T-helper 17 cell (primary cell): ENCODE results near the gene PLXND1. TPM values are rescaled to one million over a fixed set of nuclear protein-coding genes. Genes with fewer than 3 reads are reported as not detected.

Source experiments
- ATAC-seq: fragments of 150-1000 bp; cut with Tn5 transposase; 2 replicates; pipeline ENCODE4 v1.10.0; 2021; ENCODE audit warnings: mild to moderate bottlenecking, moderate library complexity
- DNase-seq, 3 donors: peaks; one replicate each; pipeline versions ENCODE4 v3.0.0 to v3.0.0-alpha.2; 2020 to 2021
- H3K9me3 ChIP-seq: one replicate; pipeline ENCODE4 v1.7.0; 2013; ENCODE audit warnings: low read length, mild to moderate bottlenecking; ENCODE audit not compliant: control insufficient read depth, poor library complexity, severe bottlenecking
- H3K27ac Mint-ChIP-seq: one replicate; pipeline ENCODE4 v1.8.0; 2022; ENCODE audit warnings: mild to moderate bottlenecking, moderate library complexity, mixed read lengths
- H3K27me3 Mint-ChIP-seq: one replicate; pipeline ENCODE4 v1.8.0; 2022; ENCODE audit warnings: mixed read lengths
- H3K36me3 Mint-ChIP-seq: one replicate; pipeline ENCODE4 v1.8.0; 2022; ENCODE audit warnings: low read depth, mixed read lengths
- H3K4me1 Mint-ChIP-seq: one replicate; pipeline ENCODE4 v1.8.0; 2022; ENCODE audit warnings: mild to moderate bottlenecking, mixed read lengths
- H3K4me3 Mint-ChIP-seq: one replicate; pipeline ENCODE4 v1.8.0; 2022; ENCODE audit warnings: mild to moderate bottlenecking, moderate library complexity, mixed read lengths
- total RNA-seq, 4 donors: library from RNA in 2 of 4; stranded (reverse) in 2 of 4; gene quantifications; one replicate each; pipeline ENCODE4 v1.2.3 and lab custom pipeline; 2022 to 2026

Gene PLXND1
- total RNA-seq, 2 donors from 2014 or later = 78.8 to 152 TPM

GRCh38 chr3:129591932-129592331 lies 14.5 kb downstream of the PLXND1 start:
- Mint-ChIP-seq H3K27me3 (no peaks in the 10 kb centered on the region), H3K4me3 (no peak overlapping the region)
- no peak for ATAC-seq

GRCh38 chr3:129590215-129590614 lies 16.3 kb downstream of the PLXND1 start:
- H3K9me3 ChIP-seq = no peaks in the 10 kb centered on the region
- no peak overlapping the region for H3K27ac Mint-ChIP-seq

More at GRCh38 chr3:129591932-129592331, 14.5 kb downstream of the PLXND1 start:
- no peak for DNase-seq
- H3K9me3 ChIP-seq = no peaks in the 10 kb centered on the region
- H3K27ac Mint-ChIP-seq = peak overlapping the region; percentile 51
- H3K4me1 Mint-ChIP-seq = peaks cover 31% of the 10 kb centered on the region
- peaks cover 2% of the 10 kb centered on the region for H3K36me3 Mint-ChIP-seq

GRCh38 chr3:129587566-129588210 lies 18.8 kb downstream of the PLXND1 start:
- H3K9me3 ChIP-seq = no peaks in the 10 kb centered on the region
- peaks cover 3% of the 10 kb centered on the region for H3K36me3 Mint-ChIP-seq
- H3K27me3 Mint-ChIP-seq = no peaks in the 10 kb centered on the region
- H3K4me3 Mint-ChIP-seq = no peak overlapping the region
- H3K27ac Mint-ChIP-seq = peak overlapping the region; percentile 77
- DNase-seq (no peak), ATAC-seq (no peak)
- H3K4me1 Mint-ChIP-seq = peaks cover 11% of the 10 kb centered on the region

More at GRCh38 chr3:129590215-129590614, 16.3 kb downstream of the PLXND1 start:
- ATAC-seq (no peak), DNase-seq (no peak)
- Mint-ChIP-seq H3K36me3 (peaks cover 5% of the 10 kb centered on the region), H3K4me1 (peaks cover 24% of the 10 kb centered on the region), H3K27me3 (no peaks in the 10 kb centered on the region), H3K4me3 (no peak overlapping the region)

- no peaks in the 10 kb centered on the region for H3K9me3 ChIP-seq
- no peaks in the 10 kb centered on the region for H3K27me3 Mint-ChIP-seq
- H3K4me1 Mint-ChIP-seq = peaks cover 9% of the 10 kb centered on the region
- peaks cover 3% of the 10 kb centered on the region for H3K36me3 Mint-ChIP-seq
- ATAC-seq (no peak), DNase-seq (no peak)
- peak overlapping the region; percentile 77 for H3K27ac Mint-ChIP-seq
- no peak overlapping the region for H3K4me3 Mint-ChIP-seq
Measured at GRCh38 chr3:129586746-129587430, 19.6 kb downstream of the PLXND1 start.

GRCh38 chr3:129585949-129586657 lies 20.4 kb downstream of the PLXND1 start:
- no peaks in the 10 kb centered on the region for H3K9me3 ChIP-seq
- Mint-ChIP-seq H3K4me3 (no peak overlapping the region), H3K36me3 (peaks cover 3% of the 10 kb centered on the region), H3K27ac (no peak overlapping the region), H3K4me1 (peaks cover 6% of the 10 kb centered on the region), H3K27me3 (no peaks in the 10 kb centered on the region)
- DNase-seq (no peak), ATAC-seq (no peak)

GRCh38 chr3:129584631-129585030 lies 21.8 kb downstream of the PLXND1 start:
- no peak overlapping the region for H3K27ac Mint-ChIP-seq
- peaks cover 3% of the 10 kb centered on the region for H3K36me3 Mint-ChIP-seq
- H3K4me1 Mint-ChIP-seq = peaks cover 6% of the 10 kb centered on the region
- H3K4me3 Mint-ChIP-seq = no peak overlapping the region
- H3K9me3 ChIP-seq = no peaks in the 10 kb centered on the region
- no peaks in the 10 kb centered on the region for H3K27me3 Mint-ChIP-seq
- no peak for DNase-seq
- no peak for ATAC-seq

- Mint-ChIP-seq H3K4me3 (no peak overlapping the region), H3K36me3 (peaks cover 3% of the 10 kb centered on the region), H3K27ac (peak overlapping the region; percentile 29), H3K27me3 (no peaks in the 10 kb centered on the region), H3K4me1 (peaks cover 8% of the 10 kb centered on the region)
- no peaks in the 10 kb centered on the region for H3K9me3 ChIP-seq
- ATAC-seq (no peak), DNase-seq (no peak)
Measured at GRCh38 chr3:129583289-129583688, 23.2 kb downstream of the PLXND1 start.

- peaks cover 12% of the 10 kb centered on the region for H3K4me1 Mint-ChIP-seq
- peaks cover 3% of the 10 kb centered on the region for H3K36me3 Mint-ChIP-seq
- DNase-seq (no peak), ATAC-seq (no peak)
- no peaks in the 10 kb centered on the region for H3K27me3 Mint-ChIP-seq
- H3K4me3 Mint-ChIP-seq = no peak overlapping the region
- H3K27ac Mint-ChIP-seq = peak overlapping the region; percentile 29
- H3K9me3 ChIP-seq = no peaks in the 10 kb centered on the region
Measured at GRCh38 chr3:129582799-129583198, 23.7 kb downstream of the PLXND1 start.

- no peaks in the 10 kb centered on the region for H3K27me3 Mint-ChIP-seq
- peak overlapping the region; percentile 100 for H3K27ac Mint-ChIP-seq
Measured at GRCh38 chr3:129581623-129582022, 24.9 kb downstream of the PLXND1 start.

GRCh38 chr3:129579991-129580390 lies 26.5 kb downstream of the PLXND1 start:
- no peaks in the 10 kb centered on the region for H3K9me3 ChIP-seq

More at GRCh38 chr3:129581623-129582022, 24.9 kb downstream of the PLXND1 start:
- DNase-seq (no peak), ATAC-seq (no peak)
- Mint-ChIP-seq H3K4me3 (no peak overlapping the region), H3K36me3 (peaks cover 3% of the 10 kb centered on the region), H3K4me1 (peaks cover 17% of the 10 kb centered on the region)
- no peaks in the 10 kb centered on the region for H3K9me3 ChIP-seq

GRCh38 chr3:129577925-129578786 lies 28.3 kb downstream of the PLXND1 start:
- H3K4me3 Mint-ChIP-seq = peak overlapping the region; percentile 63
- H3K27me3 Mint-ChIP-seq = no peaks in the 10 kb centered on the region
- H3K27ac Mint-ChIP-seq = peak overlapping the region; percentile 100
- ATAC-seq (no peak), DNase-seq (no peak)
- H3K36me3 Mint-ChIP-seq = no peaks in the 10 kb centered on the region
- peaks cover 30% of the 10 kb centered on the region for H3K4me1 Mint-ChIP-seq
- no peaks in the 10 kb centered on the region for H3K9me3 ChIP-seq

More at GRCh38 chr3:129579991-129580390, 26.5 kb downstream of the PLXND1 start:
- no peak for ATAC-seq
- no peak for DNase-seq
- no peaks in the 10 kb centered on the region for H3K27me3 Mint-ChIP-seq
- H3K4me3 Mint-ChIP-seq = no peak overlapping the region
- peak overlapping the region; percentile 100 for H3K27ac Mint-ChIP-seq
- H3K36me3 Mint-ChIP-seq = no peaks in the 10 kb centered on the region
- peaks cover 29% of the 10 kb centered on the region for H3K4me1 Mint-ChIP-seq

- Mint-ChIP-seq H3K4me1 (peaks cover 31% of the 10 kb centered on the region), H3K27ac (peak overlapping the region; percentile 100), H3K4me3 (peak overlapping the region; percentile 63), H3K36me3 (no peaks in the 10 kb centered on the region), H3K27me3 (no peaks in the 10 kb centered on the region)
- DNase-seq (no peak), ATAC-seq (no peak)
- no peaks in the 10 kb centered on the region for H3K9me3 ChIP-seq
Measured at GRCh38 chr3:129577366-129577765, 29.1 kb downstream of the PLXND1 start.
